Right forelimb (tissue), 1 donor: ENCODE data around the gene TMEM132C.
"Not testable (repeated sequence)": the region's sequence is repeated elsewhere in the genome, so short reads cannot be mapped to it uniquely, and the experiment has no call there.

Experiments used
- DNase-seq: peaks from one replicate; pipeline ENCODE4 v3.0.0-alpha.2; 2018

TMEM132C gene

GRCh38 chr12:128571906-128572810 lies 305.2 kb downstream of the TMEM132C start:
- DNase-seq: no peak

DNA sequence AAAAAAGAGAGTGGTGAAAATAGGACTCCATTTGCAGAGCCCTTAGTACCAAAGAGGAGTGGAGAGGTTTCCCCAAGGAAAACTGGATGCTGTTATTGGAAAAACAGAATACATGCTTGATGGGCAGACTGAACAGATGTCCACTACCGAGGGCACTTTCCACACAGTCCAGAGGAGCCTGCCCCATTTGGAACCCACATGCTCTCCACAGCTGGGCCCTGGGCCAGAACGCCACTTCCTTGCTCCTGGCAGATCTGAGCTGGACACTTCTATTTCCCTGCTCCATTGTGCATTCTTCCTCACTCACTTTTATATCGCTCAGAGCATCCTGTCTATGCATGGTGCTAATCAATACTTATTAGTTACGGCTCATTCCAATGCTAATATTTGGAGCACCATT lies 306.9 kb downstream of the TMEM132C start:
- no peak for DNase-seq

DNA sequence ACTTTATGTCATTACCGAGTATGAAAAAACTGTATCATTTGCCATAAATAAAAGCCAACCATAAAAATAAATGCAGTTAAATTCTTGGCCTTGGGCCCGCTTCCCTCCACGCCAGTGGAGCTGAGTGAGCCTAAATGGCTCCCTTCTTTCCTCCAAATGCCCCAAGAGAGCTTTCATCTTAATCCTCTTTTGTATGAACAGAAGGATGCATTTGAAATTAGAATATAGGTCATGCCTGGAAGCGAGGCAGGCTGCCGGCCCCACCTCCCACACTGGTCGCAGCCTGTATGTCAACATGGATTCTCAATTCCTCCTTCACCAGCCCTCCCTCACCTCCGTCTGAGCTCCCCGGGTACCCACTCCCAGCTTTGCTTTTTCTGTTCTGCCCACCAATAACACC lies 311.1 kb downstream of the TMEM132C start:
- no peak for DNase-seq

- peak; percentile 72 for DNase-seq
Measured at GRCh38 chr12:128581321-128581761, 314.4 kb downstream of the TMEM132C start.

DNA sequence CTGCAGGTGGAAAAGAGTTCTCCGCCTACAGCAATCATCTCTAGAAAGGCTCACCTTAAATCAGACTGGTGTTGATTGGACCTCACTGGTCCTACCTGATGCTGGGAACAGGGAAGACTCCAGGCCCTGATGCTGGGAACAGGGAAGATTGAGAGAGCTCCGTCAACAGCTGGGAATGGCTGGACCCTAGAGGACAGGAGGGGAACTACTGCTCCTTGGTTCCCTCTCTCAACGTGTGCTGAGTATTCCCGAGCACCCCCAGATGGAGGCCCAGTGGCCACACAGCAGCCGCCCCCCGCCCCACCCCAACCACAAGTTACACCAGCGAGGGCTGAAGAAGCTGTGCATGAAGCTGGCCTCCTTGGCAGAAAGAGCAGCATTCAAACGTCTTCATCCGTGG lies 316.5 kb downstream of the TMEM132C start:
- no peak for DNase-seq

- no peak for DNase-seq
Measured at GRCh38 chr12:128586451-128587029, 319.6 kb downstream of the TMEM132C start.

GRCh38 chr12:128587918-128588317 lies 320.9 kb downstream of the TMEM132C start:
- DNase-seq: no peak

DNA sequence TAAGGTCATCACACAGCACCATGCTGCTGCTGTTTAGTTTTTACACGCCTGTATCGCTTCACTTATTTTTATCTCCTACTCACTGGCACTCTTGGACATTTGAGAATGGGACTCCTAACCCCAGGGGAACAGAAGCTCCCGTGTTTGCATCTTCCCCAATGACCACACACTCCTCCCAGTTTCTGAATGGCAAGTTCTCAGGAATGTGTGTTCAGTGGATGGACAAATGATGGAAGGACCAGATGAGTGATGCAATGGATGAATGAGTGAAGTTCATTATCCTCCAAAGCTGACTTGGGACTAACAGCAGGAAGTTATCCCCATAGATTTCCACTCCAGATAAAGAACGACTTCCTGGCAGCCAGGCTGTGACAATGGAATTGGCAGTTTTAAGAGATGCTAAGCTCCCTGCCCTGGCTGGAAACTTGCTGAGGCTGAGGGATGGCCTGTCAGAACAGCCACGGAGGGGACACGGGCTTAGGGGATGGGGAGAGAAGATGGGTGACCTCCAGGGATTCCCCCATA lies 325.3 kb downstream of the TMEM132C start:
- no peak for DNase-seq

DNA sequence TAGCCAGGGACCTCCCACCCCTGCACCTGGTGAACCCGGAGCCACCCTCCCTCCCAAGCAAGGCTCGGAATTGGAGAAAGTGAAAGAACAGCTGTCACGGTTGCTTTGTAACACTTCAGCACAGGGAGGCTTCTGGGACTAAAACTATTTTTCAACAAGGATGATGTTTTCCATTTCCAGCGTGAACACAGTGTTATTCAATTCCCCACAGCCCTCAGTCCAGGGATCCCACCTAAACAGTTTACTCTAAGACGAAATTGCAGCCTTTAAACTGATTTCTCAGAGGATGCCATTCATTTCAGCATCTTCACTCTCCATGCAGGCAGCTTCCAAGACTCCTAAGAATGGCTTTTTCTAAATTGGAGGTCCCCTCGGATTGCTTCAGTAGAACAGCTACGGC lies 327.6 kb downstream of the TMEM132C start:
- DNase-seq: no peak

- DNase-seq: no peak
Measured at GRCh38 chr12:128595609-128596008, 328.6 kb downstream of the TMEM132C start.

GRCh38 chr12:128600886-128601285 lies 333.9 kb downstream of the TMEM132C start:
- no peak for DNase-seq

- no peak for DNase-seq
Measured at GRCh38 chr12:128603573-128604115, 336.7 kb downstream of the TMEM132C start.

DNA sequence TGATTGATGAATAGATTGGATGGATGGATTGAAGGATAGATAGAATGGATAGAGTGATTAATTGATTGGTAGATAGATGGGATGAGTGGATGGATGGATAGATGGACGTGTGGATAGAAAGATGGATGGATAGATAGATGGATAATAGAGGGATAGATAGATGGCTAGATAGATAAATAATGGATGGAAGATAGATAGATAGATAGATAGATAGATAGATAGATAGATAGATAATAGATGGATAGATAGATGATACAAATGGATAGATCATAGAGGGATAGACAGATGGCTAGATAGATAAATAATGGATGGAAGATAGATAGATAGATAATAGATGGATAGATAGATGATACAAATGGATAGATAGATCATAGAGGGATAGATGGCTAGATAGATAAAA lies 337.2 kb downstream of the TMEM132C start:
- not testable (repeated sequence) for DNase-seq

DNA sequence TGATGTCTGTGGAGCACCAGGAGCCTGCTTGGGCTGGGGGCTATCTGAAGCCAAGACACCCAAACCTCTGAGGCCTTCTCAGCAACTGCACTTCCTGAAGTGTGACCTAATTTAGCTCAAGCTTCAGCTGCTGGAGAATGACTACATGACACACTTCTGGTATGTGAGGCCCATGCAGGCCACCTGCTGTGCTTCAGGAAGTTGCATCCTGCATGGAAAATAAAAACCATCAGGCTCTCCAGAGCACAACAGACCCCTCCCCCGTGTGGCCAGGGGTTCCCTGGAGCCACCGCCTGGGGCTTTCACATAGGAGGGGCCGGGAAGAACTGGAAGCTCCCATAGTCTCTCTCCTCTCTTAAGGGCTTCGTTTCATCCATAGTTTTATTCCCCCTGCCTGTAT lies 339.1 kb downstream of the TMEM132C start:
- no peak for DNase-seq

- no peak for DNase-seq
Measured at GRCh38 chr12:128606538-128606937, 339.6 kb downstream of the TMEM132C start.

DNA sequence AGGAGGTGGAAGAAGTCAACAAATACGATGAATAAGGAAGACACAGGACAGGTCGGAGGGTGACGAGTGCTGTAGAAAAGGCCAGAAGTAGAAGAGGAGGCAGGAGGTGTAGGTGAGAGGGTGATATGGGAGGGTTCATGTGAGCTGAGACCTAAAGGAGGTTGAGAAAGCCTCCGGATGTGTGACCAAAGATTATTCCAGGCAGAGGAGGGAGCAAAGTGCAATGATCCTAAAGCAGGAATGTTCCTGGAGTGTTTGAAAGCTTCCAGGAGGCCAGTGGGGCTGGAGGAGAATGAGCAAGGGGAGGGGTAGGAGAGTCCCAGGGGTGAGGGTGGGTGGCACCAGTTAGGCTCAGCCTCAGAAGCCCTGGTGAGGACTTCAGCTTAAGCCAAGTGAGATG lies 340.0 kb downstream of the TMEM132C start:
- DNase-seq: no peak

DNA sequence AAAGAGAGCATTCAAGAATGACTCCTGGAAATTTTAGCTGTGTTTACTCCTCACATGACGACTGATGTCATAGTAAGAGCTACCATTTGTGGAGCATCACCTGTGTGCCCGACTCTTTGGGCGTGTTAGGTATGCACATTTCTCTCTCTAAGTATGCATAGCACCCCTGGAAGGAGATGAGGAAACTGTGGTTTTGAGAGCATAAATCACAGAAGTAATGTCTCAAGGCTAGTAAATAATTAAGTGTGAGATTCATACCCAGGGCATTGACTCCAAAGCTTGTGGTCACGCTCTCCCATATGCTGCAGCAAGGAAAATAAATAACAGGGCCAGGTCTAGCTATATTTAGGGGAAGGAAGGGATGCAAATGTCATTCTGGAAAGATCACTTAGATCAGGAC lies 340.7 kb downstream of the TMEM132C start:
- no peak for DNase-seq

DNA sequence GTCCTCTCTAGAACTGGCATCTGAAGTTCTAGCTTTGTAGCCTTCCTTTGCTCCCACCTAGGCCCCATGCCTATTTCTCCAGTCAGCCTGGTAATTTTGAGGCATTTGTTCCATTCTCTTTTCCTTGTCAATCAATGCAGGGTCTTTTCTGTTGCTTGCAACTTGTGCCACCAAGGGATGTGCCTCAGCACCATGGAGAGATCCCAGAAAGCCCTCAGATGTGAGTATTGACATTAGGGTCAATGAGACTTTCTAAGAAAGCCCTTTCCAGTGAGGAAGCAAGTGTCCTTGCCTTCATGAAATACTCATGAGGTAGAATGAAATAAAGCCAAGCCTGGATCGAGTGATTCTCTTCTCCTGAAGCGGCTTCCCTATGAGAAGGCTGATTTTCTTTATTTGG lies 342.9 kb downstream of the TMEM132C start:
- DNase-seq: no peak

GRCh38 chr12:128611736-128612135 lies 344.8 kb downstream of the TMEM132C start:
- no peak for DNase-seq

GRCh38 chr12:128612150-128612850 lies 345.3 kb downstream of the TMEM132C start:
- DNase-seq: no peak

GRCh38 chr12:128613837-128614590 lies 347.0 kb downstream of the TMEM132C start:
- DNase-seq: no peak

- no peak for DNase-seq
Measured at GRCh38 chr12:128617304-128617833, 350.4 kb downstream of the TMEM132C start.
